Measurements from ENCODE around the gene ZDHHC8.

DNA sequence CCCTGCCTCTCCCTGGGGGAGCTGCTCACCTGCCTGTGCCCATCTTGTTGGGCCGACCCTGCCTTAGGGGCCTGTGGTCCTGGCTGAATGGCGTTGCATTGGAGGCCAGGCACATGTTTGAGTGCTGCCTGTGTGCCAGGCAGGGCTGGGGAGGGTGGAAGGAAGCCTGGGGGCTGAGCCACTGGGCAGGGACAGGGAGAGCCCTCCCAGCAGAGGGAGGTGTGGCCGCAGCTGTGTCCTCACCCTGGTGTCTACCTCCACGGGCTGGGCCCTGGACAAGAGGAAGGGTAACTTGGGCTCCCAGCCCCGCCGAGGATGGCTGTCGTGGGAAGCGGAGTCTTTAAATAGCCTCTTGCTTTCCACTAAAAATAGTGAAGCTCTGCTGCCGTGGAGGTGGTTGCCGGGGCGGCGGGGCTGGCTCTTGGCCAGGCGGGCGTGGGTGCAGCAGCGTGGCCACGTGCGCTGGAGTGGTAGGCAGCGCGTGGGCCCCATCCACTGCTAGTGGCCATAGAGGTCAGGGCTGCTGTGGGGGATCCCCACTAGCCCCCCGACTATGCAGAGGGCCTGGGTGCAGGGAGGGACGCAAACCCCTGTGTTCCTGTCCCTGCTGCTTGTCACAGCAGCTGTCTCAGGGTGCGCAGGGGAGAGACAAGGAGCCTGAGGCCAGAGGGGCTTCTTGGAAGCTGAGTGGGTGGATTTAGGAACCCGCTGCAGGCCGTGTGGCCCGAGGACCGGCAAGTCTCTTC lies 6.2 kb downstream of the ZDHHC8 start:
- TF ChIP-seq, protein P1, sequence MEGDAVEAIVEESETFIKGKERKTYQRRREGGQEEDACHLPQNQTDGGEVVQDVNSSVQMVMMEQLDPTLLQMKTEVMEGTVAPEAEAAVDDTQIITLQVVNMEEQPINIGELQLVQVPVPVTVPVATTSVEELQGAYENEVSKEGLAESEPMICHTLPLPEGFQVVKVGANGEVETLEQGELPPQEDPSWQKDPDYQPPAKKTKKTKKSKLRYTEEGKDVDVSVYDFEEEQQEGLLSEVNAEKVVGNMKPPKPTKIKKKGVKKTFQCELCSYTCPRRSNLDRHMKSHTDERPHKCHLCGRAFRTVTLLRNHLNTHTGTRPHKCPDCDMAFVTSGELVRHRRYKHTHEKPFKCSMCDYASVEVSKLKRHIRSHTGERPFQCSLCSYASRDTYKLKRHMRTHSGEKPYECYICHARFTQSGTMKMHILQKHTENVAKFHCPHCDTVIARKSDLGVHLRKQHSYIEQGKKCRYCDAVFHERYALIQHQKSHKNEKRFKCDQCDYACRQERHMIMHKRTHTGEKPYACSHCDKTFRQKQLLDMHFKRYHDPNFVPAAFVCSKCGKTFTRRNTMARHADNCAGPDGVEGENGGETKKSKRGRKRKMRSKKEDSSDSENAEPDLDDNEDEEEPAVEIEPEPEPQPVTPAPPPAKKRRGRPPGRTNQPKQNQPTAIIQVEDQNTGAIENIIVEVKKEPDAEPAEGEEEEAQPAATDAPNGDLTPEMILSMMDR (IDR thresholded peaks at IDR 0.05; ENCODE audit: insufficient read depth, low read length): no peak
- TF ChIP-seq GABPA (IDR thresholded peaks at IDR 0.05; ENCODE audit: low read depth): no peak
- TF ChIP-seq, protein P2, sequence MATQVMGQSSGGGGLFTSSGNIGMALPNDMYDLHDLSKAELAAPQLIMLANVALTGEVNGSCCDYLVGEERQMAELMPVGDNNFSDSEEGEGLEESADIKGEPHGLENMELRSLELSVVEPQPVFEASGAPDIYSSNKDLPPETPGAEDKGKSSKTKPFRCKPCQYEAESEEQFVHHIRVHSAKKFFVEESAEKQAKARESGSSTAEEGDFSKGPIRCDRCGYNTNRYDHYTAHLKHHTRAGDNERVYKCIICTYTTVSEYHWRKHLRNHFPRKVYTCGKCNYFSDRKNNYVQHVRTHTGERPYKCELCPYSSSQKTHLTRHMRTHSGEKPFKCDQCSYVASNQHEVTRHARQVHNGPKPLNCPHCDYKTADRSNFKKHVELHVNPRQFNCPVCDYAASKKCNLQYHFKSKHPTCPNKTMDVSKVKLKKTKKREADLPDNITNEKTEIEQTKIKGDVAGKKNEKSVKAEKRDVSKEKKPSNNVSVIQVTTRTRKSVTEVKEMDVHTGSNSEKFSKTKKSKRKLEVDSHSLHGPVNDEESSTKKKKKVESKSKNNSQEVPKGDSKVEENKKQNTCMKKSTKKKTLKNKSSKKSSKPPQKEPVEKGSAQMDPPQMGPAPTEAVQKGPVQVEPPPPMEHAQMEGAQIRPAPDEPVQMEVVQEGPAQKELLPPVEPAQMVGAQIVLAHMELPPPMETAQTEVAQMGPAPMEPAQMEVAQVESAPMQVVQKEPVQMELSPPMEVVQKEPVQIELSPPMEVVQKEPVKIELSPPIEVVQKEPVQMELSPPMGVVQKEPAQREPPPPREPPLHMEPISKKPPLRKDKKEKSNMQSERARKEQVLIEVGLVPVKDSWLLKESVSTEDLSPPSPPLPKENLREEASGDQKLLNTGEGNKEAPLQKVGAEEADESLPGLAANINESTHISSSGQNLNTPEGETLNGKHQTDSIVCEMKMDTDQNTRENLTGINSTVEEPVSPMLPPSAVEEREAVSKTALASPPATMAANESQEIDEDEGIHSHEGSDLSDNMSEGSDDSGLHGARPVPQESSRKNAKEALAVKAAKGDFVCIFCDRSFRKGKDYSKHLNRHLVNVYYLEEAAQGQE (IDR thresholded peaks at IDR 0.05; ENCODE audit: insufficient replicate concordance, low read depth): no peak
- no peak for TF ChIP-seq SPI1 (IDR thresholded peaks at IDR 0.05; ENCODE audit: borderline replicate concordance, low read depth)
- no peak for TF ChIP-seq POLR2AphosphoS5 (IDR thresholded peaks at IDR 0.05; ENCODE audit: low read depth)

Data from HL-60 (cell line).